NOMO-1 (cell line): ENCODE measurements around the gene TAPT1.

Experiments
- DNase-seq, 2 experiments: peaks; one replicate each; lab custom pipeline; 2025; ENCODE audit not compliant: unreplicated experiment in 2 of 2; lab: John Stamatoyannopoulos, UW

TAPT1 gene

GRCh38 chr4:16225863-16226815, at the start of gene TAPT1:
TSS of gene TAPT1 (minus strand) at chr4:16226471. CDS start at chr4:16226457, 14 bp downstream.
- peak; percentile 56 to 65 for DNase-seq

GRCh38 chr4:16271411-16271810, 45.1 kb upstream of the TAPT1 start:
- DNase-seq = no peak

- DNase-seq = peak in 1 of 2 experiments; percentile 60
Observed at GRCh38 chr4:16270454-16271328, 44.4 kb upstream of the TAPT1 start.

GRCh38 chr4:16269742-16270453, 43.6 kb upstream of the TAPT1 start:
- DNase-seq = peak; percentile 70 to 78

- no peak for DNase-seq
Observed at GRCh38 chr4:16269240-16269639, 43.0 kb upstream of the TAPT1 start.

DNA sequence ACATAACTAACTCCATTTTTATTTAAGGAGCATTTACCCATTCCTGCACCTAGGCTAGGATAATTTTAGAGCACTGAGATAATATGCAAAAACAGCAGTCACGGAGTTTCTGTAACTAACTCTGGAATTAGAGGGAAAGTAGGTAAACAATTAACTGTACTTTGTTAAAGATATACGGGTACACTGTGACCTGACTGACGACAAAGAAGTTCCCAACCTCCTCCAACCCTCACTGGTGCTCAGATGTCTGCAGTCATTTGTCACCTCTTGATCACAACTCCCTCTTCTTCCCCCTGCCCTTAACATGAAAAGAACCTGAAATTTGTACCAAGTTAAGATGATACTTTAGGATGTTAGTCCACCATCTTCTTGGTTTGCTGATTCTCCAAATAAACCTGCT, 42.0 kb upstream of the TAPT1 start:
- DNase-seq = no peak

DNA sequence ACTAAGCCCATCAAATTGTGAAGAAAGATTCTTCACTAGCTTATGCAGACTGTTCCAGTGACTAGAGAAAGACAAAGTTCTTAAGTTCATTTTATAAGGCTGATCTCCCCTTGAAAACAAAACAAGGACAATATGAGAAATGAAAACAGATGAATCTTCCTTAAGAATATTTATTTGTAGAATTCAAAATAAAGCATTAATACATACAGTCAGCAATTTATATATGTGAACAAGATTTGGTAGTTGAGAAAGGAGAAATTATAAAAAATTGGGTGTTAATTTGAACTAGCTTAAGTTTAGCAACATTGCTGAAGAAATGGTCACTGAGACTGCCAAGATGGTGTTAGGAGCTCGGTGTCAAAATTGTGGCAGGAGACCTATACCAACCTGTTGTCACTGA, 41.4 kb upstream of the TAPT1 start:
- DNase-seq = no peak

GRCh38 chr4:16265820-16266219, 39.5 kb upstream of the TAPT1 start:
- no peak for DNase-seq

GRCh38 chr4:16264798-16265197, 38.5 kb upstream of the TAPT1 start:
- peak in 1 of 2 experiments; percentile 30 for DNase-seq

DNA sequence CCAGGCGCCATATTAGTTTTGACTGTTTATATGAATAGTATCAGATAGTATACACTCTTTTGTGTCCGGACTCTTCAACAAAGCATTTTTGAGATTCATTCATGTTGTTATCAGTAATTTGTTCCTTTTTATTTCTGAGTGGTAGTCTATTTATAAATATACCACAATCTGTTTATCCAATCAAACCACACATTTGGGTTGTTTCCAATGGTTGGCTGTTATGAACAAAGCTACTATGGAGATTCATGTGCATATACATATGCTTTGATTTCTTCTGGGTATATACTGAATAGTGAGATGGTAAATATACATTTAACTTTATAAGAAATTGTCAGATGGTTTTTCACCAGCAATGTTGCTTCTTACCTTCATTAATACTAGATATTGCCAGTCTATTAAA, 36.8 kb upstream of the TAPT1 start:
- DNase-seq = no peak

DNA sequence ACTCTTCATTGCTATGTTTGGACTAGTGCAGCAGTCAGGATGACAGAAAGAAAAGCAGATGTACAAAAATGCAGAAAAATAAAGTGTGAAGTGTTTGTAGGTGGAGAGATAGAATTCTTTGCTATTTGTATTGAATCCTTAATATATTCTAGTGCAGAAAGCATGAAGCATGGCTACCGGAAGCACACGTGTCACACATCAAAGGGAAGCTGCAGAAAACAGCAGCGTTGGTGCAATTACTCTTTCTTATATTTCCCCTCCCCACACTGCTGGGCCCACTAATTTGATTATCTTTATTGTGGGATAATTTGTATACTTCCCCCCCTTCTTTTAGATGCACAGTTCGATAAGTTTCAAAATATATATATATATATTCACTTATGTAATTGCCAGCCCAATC, 35.9 kb upstream of the TAPT1 start:
- DNase-seq = no peak

DNA sequence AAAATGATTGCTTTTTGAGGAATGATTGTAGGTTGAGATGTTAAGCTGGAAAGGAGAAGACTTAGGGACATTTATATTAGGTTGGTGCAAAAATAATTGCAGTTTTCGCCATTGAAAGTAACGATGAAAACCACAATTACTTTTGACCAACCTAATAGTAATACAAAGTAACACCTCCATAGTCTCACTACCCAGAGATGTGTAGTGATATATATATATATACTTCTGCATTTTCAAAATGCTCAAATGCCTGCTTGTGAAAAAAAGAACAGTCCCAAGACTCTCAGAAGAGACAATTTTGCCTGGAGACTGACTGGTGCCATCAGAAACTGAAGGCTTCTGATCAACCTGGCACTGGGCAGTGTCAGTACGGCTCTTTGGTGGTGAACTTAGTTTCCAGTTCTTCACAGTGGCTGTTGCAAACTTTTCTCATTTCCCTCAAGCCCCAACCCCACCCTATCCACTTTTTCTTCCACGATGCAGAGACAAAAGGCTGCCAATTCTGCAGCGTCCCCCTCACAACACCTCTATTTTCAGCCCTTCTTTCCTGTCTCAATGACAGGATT, 35.1 kb upstream of the TAPT1 start:
- no peak for DNase-seq

DNA sequence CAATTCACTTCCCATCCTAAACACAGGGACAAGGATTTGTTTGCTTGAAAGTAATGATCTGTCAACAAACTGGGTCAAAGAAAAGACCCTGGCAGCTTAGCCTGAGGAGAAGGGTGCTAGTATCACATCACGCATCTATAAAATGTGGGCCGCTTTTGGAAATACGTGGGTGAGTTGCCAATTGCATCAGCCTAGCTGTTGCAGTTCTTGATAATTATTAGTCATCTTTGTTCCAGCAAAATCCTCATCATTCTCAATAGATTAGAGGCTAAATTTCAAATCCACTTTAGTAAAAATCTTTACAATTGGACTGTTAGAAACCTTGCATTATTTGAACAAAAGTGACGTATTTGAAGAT, 33.6 kb upstream of the TAPT1 start:
- no peak for DNase-seq

- DNase-seq = no peak
Observed at GRCh38 chr4:16259241-16259888, 33.1 kb upstream of the TAPT1 start.

DNA sequence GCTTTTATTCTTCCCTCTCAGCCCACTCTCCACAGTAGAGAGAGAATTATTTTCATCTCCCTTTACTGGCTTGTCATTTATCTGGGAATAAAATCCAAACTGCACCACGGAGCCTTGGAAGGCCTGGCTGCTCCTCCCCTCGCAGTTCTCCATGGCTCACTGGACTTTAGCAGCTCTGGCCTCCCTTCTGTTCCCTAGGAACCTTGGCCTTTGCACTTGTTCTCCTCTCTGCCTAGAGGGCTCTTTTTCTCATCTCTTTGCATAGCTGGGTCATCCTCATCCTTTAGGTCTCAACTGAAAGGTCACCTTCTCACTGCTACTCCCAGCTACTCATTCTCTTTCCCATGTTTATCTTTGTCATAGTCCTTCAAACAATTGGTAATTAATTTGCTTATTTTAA, 31.3 kb upstream of the TAPT1 start:
- DNase-seq = no peak

GRCh38 chr4:16256343-16256742, 30.1 kb upstream of the TAPT1 start:
- no peak for DNase-seq

DNA sequence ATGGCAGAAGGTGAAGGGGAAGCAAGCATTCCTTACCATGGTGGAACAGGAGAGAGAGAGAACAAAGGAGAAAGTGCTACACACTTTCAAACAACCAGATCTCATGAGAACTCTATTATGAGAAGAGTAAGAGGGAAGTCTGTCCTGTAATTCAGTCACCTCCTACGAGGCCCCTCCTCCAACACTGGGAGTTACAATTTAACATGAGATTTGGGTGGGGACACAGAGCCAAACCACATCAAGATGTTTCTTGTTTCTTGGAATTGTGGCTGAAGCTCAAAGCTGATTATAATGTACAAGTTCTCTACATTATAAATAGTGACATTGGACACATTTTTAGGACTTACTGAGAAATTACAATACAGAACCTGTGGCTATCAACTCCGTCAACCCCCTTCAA, 29.5 kb upstream of the TAPT1 start:
- DNase-seq = no peak

DNA sequence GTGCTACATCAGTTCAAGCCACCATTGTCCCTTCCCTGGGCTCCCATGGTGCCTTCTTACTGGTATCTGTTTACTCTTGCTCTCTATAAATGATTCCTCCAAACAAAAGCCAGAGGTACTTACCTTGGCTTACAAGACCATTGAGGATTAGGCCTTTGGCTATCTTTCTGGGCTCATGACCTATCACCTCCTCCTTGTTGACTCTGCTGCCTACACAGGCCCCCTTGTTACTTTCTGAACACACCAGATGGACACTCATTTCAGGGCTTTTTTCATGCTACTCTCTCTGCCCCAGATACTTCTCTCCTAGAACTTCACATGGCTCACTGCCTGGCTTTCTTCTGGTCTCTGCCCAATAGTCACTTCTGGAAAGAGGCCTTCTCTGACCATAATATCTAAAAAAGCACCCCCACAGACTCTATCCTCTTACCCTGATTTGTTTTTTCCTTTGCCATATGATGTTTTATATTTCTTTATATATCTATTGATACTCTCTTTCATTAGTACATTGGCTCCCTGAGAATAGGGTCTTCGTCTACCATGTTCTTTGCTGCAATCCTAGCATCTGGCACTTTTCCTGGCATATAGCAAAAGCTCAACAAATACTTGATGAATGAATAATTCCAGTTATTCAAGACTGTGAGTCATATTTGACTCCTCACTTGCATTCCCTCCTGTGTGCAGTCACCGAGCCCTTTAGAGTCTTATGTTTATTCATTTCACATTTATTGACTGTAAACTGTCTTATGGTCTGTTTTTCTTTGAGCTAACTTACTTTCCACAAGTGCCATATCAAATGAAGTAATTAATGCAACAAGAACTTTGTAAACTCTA, 27.1 kb upstream of the TAPT1 start:
- no peak for DNase-seq

DNA sequence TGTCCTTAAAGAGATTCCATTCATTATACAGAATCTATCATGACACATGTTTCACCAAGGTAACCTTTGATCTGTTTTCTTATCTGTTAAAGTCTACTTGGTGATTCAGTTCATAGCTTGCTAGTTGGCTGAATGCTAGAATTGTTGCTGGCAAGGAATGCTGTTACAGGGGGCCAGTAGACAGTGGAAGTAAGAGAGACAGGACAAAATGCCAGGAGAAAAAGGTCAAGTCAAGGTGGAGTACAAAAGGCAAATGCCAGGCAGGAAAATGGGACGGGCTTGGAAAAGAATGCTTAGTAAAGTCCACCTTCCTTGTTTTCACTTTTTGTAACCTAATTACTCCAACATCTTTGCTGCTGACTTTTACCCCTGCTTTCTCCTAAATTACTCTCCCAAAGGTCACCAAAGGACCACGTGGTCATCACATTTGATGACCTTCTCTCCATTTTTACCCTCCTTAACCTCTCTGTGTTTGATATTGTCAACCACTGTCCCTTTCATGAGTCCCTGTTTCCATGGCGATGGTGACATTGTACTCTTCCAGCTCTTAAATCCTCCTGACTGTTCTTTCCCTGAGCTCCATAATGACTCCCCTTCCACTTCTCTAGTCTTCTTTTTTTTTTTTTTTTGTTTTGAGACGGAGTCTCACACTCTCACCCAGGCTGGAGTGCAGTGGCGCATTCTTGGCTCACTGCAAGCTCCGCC, 24.5 kb upstream of the TAPT1 start:
- DNase-seq = no peak
